Effector CD8-positive, alpha-beta T cell (primary cell): ENCODE measurements around the gene CA10.

Experiments used
- DNase-seq: peaks from one replicate; lab custom pipeline; 2025; lab: John Stamatoyannopoulos, UW

The CA10 gene

DNA sequence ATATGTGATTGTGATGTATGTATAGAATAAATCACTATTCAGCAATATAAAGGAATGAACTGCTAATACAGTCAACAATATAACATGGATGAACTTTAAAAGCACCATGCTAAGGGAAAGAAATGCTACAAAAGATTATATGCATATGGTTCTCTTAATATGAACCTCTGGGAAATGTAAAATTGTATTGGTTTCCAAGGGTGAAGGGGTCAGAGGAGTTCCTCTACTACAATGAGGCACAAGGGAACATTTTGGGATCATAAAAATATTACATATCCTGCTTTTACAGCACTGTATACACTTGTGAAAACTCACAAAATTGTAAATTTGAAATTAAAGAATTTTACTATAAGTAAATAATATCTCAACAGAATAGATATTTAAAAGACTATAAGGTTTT lies 111.4 kb downstream of the CA10 start:
- no peak for DNase-seq

DNA sequence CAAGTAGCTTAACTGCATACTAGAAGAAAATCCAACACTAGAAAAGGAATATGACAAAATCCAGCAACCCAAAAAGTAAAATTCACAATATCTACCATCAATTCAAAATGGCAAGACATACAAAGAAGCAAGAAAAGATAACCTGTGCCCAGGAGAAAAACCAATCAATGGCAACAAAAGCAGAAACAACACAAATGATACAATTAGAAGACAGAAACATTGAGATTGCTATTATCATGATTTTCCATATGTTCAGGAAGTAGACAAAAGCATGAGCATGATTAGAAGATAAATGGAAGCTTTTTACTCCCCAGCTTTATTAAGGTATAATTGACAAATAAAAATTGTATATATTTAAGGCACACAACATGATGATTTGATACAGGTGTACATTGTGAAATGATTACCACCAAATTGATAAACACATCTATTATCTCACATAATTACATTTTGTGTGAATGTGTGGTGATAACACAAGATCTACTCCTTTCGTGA lies 117.3 kb downstream of the CA10 start:
- no peak for DNase-seq

DNA sequence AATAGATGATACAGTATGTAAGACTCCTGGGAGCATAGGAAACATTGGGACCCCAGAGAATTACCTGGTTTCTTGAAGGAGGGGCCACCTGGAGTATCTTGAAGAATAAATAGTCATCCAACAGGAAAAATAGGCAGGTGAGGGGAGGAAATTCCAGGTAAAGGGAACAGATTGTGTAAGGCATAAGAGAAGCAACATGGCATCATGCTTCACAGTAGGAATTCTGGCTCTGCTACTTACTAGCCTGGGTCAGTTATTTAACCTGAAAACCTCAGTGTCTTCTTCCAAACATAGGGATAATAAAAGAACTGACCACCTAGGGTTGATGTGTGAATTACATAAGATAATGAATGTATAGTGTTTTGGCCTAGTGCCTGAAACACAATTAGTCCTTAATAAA lies 122.1 kb downstream of the CA10 start:
- no peak for DNase-seq

DNA sequence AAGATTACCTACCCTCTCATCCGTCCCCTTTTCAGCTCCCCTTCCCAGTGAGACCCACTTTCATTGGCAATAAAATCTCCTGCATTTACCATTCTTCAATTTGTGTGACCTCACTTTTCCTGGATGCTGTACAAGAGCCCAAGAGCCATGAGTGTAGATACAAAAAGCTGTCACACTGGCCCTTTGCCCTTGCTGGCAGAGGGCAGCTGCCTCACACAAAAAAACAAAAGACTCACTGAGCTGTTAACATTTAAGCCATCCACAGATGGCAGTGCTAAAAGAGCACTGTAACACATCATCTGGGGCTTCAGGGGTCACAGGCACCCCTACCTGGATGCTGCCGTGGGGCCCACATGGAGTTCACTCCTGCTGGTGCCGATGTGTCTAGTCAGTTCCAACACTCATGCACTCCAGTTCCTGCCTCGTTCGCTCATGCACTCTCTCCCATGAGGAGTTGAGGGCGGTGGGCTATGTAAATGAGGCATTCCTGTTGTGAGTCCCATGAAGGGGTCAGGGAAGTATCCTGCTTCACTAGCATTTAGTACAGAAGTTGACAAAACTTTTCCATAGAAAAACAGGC lies 123.1 kb downstream of the CA10 start:
- no peak for DNase-seq

DNA sequence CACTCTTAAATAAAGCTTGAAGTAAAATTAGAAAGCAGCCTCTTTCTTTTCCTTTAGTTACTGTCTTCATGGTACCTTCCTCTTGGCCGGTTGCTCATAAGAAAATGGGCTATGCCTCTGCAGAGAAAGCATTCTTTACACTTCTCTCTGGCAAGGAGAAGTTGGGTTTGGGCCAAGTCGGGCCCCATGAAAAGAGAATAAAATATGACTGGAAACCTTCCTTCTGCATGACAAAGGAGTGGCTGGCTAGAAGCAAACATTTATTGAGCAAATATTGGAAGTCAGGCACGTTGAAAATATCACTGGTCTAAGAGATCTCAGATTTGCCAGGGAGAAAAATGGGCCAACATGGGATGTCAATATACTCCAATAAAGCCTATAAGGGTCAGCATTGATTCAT lies 126.1 kb downstream of the CA10 start:
- no peak for DNase-seq

DNA sequence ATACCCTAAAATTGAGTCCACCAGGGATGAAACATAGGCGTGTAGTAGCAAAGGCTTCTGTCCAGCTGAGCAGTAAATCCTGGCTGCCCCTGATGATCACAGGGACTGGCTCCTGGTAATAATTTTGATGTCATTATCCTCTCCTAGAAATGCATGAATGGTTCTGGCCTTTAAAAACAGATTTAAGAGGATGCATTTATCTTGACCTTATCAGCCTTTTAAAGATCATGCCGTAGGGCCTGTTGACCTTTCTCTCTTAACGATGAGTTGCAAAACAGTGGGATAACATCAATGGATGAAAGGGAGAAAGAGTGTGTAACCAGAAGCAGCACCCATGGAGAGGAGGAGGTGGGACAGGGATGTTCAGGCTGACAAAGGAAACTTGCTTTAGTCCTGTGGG lies 128.5 kb downstream of the CA10 start:
- DNase-seq, result no peak

DNA sequence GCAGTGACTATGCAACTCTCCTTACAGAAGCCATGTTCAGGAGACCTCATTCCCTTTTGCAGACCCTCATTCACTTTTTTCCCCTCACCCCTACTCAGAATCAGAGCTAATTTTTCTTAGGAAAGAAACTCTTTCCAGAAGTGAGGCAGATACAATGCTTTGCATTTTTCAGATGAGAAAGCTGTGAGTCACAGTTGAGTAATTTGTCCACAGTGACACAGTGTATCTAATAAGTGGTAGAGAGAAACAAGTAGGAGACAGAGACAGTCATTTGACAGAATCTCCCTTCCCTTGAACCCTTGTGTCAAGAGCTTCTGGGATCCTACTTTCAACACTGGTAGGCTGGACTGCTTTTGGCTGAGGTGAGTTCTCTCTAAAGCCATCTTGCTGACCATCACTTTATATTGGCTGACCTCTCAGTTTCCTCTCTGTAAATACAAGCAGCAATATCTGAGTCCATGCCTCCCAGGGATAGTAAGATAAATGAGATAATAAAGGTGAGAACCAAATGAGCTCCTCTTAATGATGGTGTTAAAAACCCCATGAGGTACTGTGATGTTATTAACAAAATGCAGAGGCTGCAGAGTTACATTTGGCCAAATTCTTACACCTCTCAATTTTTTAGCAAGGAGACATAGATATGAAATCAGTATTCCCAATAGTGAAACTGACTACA lies 130.8 kb downstream of the CA10 start:
- DNase-seq, result no peak

DNA sequence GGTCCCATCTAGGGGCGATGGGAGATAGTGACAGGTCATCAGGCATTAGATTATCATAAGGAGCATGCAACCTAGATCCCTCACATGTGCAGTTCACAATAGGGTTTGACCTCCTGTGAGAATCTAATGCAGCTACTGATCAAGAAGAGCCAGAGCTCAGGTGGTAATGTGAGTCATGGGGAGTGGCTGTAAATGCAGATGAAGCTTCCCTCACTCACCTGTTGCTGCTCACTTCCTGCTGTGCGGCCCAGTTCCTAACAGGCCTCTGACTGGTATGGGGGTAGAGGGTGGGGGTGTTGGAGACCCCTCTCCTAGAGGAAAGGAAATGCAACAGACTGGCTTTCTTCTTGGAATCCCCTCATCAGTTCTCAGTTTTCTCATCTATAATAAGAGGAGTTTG lies 131.4 kb downstream of the CA10 start:
- DNase-seq, result no peak

DNA sequence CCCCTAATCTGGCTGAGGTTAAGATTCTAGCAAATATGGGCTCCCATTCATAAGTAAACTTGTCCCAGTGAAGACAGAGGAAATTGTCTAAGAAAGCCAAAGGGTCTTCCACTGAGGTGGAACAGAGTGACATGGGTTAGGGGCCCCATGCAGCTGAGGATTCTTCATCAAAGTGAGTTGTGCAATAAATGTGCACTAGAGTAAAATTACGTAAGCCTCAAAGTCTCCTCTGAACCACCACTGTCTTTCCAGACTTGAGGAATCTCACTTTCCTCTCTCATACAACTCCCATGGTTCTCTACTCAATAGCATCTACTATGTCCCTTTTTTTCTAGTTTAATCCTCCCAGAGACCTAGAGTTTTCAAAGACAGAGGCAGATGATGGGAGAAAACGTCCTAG lies 132.4 kb downstream of the CA10 start:
- no peak for DNase-seq

DNA sequence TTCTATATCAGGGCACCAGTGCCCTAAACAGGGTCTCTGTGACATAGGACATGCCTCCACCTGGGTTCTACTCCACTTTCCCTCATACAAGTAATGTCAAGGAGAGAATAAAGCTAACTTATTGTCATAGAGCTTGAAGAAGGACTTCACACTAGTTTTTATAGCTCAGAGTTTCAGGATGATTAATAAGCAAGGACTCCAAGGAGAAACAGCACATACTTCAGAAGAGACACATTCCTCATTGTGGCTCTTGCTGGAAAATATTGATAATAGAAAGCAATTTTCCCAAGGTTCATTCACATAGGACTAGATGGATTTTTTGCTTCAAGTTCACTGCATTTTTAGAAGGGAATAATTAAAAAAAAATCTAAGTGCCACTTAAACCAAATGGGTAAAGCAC lies 133.3 kb downstream of the CA10 start:
- DNase-seq, result no peak

DNA sequence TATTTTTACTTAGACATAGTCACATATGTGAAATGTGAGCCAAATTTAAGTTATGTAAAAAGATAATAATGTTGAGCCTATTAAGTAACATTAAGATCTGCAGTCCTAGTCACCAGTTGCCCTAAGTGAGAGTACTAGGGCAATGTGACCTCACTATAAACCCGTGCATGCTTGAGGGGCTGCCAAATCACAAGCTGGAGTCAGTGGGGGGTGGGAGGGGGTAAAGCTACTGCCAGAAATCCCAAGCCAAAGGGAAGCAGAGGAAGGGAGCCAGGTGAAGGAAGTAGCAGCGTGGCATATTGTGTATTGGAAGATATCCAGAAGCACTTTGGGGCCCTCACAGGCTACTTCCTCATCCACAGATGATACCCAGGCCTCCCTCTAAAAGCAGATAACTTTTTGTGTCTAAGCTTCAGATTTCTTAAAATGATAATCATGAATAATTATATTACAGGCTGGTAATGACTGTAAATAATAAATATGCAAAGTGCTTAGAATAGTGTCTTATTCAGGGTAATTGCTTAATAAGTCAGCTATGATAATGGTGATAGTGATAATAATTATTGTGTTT lies 134.1 kb downstream of the CA10 start:
- no peak for DNase-seq

DNA sequence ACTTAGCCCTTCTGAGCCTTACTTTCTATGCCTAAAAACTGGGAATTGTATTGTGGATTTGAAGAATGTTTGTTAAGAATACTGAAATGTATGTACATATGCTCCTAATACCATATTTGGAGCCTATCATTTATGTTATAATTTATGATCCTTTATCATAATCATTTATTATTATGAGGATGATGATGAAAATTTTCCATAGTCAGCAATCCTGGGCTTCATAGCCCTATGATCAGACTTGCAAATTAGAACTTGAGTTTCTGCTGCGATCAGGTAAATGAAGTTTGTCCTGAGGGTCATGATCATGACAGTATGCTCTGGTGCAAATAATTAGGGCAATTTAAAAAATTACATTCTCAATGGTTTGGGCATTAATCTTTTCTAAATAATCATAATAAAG lies 147.4 kb downstream of the CA10 start:
- DNase-seq, result no peak

DNA sequence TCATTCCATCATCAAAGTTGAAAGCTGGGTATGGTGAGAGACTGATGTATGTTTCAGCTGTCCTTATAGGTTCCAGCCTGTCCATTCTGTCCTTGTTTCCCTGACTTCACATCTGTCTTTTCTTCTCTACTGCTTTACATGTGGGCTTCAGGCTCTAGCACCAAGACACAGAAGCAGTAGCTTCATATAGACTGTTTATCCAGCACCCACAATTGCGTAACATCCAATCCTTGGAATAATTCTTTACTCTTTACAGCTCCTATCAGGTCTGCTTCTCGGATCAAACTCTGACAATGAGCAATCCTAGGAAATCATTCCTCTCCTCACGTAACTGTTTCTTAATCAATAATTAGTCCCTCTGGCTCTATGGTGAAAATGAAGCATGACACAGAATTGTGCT lies 158.9 kb downstream of the CA10 start:
- no peak for DNase-seq

DNA sequence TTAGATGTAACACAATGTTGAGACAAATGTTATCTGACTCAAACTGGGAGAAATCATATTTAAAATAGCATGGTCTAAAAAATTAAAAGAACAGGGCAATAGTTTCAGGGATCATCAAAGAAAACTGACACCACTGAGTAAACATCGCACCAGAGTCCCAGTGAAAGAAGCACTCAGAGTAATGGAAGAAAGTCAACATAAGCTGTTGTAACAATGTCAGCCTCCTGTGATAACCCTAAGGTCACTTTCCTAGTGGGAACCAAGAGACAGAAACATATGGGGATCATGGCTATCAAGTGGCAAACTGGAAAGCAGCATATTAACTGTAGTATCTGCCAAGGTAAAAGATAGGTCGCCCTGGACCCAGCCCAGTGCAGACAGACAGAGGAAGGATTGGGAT lies 160.8 kb downstream of the CA10 start:
- no peak for DNase-seq

DNA sequence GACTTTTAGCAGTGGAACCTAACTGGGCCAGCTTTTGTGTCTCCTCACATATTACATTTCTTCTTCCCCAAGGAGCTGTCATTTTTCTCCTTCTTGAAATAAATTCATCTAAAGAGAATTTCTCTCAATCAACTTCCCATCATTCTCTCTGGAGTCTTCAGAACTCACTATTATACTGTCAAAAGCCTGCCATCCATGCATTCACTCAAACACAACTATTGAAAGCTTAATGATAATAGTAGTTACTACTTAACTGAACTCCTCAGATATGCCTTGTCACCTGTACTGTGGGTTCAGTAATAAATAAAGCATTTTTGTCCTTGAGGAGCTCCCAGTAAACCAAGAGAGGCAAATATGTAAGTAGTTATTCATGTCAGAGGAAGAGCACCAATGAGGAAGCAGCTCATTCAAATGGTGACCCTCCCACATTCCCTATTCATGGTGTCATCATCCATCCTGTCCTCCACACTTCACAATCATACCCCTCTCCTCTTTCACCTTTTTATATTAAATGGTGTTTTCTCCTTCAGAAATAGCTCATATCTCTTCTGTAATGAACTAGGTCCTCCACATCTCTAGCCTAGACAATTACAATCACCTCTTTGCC lies 162.6 kb downstream of the CA10 start:
- no peak for DNase-seq

DNA sequence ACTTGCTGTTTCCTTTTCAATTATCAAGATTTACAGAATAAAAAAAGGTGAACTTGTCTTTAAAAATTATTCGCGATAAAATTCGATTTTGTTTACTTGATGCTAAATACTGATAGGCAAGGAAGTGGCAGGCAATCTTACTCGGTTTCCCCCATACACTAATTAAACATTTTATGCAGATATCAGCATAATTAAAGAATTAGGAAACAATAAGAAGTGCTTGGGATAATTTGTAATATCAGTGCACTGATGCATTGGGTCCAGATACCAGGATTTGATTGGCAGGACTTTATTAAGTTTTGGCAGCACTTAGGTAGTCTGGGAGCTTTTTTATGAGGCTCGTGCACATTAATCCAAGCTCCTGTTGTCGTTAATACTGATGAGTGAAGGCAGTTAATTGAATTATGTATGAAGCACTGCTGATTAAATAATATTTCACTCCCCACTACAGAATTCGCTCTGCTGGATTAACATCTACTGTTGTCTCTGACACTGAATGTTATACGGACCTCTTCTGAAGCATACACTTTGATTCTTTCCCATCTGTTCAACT lies 165.6 kb downstream of the CA10 start:
- no peak for DNase-seq

DNA sequence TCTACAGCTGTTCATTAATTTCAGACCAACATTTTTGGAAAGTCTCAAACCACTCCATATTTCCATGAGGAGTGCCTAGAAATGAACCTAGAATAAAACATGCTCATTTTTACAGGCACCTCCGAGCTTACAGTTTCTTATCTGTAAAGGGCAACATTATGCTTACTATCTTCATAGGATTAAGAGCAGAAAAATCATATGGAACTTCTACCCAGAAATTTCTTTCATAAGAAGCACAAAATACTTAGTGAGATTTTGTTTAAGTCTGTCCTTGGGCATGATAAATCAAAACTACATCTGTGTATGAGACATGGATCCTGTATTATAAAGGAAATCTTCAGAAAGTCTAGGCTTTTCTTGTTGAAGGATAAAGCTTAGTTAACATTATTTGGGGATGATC lies 187.4 kb downstream of the CA10 start:
- DNase-seq, result no peak

DNA sequence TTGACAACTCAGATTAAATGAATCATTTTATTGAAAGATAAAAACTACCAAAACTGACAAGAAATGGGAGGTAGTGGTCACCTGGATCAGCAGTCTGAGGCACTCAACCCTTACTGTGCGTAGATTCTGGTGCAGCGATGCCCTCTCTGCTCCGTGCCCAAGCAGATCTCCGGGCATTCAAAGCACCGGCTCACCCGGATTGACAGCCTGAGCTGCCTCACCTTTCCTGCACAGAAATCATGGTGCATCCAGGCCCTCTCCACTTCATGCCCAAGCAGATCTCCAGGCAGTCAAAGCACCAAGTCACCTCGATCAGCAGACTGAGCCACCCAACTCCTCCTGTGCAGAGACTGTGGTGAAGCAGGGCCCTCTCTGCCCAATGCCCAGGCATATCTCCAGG lies 196.8 kb downstream of the CA10 start:
- DNase-seq, result no peak

DNA sequence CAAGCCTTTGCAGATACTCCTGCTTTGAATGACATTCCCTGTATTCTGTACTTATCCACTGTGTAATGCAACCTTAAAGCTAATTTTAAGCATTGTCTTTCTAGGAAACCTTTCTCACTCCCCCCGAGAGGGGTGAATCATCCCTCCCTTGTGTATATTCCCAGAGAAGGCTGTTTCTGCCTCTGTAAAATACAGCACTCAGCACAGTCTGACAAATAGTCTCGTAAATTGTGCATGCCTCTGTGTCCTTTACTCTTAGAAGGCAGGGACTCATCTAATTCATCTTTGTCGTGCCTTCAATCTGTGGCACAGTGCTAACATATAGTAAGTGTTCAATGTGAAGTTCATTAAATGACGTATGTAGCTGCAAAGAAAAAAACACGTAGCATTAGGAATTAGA lies 200.7 kb downstream of the CA10 start:
- DNase-seq, result no peak

DNA sequence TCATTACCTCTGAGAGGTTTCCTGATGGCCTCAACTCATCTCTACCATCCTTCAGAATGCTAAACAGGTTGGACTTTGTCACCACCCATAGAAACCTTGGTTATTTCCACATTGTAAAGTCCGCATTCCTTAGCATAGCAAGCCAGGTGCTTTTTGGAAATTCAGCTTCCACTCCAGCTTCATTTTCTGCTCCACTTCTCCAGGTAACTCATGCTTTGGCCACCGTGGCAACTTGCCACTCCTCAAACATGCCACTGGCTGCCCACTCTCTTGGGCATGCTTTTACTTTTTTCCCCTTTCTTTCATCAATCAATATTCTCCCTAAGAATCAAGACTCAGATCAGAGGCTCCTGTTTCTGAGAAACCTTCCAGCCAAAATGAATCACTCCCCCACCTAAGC lies 203.3 kb downstream of the CA10 start:
- DNase-seq, result no peak

DNA sequence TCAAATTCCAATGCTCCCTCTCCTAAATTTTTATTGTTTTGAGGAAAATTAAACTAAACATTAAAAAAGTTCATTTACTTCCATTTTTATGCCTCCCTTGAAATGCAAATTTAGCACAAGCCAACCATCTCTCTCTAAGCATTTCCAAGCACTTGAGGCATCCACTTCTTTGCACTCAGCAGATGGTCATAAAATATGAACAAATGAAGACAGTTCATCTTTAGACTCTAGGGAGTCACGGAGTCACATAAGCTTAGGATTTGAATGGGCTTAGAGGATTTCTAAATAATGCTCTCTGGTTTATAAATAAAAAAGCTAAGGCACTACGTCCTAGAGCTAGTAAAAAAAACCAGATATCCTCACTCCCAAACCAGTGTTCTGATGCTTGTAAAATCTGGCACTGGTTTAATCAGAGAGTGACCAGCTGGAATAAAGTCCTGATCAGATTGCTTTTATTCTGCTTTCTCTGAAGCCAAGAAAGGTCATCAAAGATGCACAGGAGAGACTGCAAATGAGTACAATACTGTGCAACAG lies 204.2 kb downstream of the CA10 start:
- no peak for DNase-seq

DNA sequence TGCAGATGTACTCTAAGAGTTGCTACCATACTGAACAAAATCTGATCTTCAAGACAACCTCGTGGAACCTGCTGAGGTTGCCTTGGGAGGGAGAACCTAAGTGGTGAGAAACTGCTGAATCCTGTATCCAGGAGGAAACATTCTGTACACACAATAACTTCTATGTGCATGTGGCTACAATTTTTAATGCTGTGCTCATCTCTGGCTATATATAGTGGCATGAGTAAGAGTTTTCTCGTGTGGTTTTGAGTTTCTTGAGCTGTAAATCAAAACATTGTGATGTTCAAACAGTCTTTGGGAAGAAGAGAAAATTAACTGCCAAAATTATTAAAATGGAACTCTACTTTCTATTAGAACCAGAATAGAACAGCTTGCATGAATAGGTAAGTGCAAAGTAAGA lies 206.8 kb downstream of the CA10 start:
- DNase-seq, result no peak

DNA sequence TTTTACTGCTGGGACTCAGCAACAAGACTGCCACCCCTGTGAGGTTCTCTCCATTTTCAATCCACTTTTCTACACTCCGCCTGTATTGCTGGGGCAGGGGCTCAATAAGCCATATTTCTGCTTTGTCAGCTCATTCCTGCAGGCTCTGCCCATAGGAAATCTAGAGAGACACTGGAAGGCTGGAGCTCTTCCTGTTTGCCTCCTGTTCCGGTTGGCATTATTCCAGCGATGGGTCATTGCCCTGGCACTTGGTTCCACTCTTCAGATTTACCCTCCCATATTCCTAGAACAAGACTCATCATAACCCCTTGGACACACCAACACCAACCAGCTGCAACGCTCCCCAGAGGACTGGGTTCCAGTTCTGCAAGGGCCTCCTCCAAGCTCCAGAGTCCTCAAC lies 210.4 kb downstream of the CA10 start:
- DNase-seq, result no peak
